Adrenal gland (tissue), 5 donors: ENCODE results near the gene BUB1B.

ENCODE experiments used
- POLR2A ChIP-seq, 2 donors: fragments of 450-650 bp; IDR thresholded peaks; one replicate each; pipeline ENCODE4 v1.6.1; 2017; ENCODE audit warnings: antibody characterized with exemption in 2 of 2, mild to moderate bottlenecking in 2 of 2, moderate library complexity in 1 of 2
- TF ChIP-seq, protein P1 (sequence below), 6 experiments: fragments of 450-650 bp in 4 of 6; fragments of 200-600 bp in 2 of 6; sonication (generic) in 1 of 6; IDR thresholded peaks; 1 replicate in 5 of 6; 2 replicates in 1 of 6; pipeline versions ENCODE4 v1.5.1 to v1.8.0; 2016 to 2021; ENCODE audit warnings: antibody characterized with exemption in 6 of 6, mild to moderate bottlenecking in 2 of 6, moderate library complexity in 1 of 6
- donor health status: DM: no; HTN: no; CAD: no.

- no peak for TF ChIP-seq POLR2A (IDR thresholded peaks at IDR 0.05)
- TF ChIP-seq, protein P1, sequence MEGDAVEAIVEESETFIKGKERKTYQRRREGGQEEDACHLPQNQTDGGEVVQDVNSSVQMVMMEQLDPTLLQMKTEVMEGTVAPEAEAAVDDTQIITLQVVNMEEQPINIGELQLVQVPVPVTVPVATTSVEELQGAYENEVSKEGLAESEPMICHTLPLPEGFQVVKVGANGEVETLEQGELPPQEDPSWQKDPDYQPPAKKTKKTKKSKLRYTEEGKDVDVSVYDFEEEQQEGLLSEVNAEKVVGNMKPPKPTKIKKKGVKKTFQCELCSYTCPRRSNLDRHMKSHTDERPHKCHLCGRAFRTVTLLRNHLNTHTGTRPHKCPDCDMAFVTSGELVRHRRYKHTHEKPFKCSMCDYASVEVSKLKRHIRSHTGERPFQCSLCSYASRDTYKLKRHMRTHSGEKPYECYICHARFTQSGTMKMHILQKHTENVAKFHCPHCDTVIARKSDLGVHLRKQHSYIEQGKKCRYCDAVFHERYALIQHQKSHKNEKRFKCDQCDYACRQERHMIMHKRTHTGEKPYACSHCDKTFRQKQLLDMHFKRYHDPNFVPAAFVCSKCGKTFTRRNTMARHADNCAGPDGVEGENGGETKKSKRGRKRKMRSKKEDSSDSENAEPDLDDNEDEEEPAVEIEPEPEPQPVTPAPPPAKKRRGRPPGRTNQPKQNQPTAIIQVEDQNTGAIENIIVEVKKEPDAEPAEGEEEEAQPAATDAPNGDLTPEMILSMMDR (IDR thresholded peaks at IDR 0.05), result no peak
Observed at GRCh38 chr15:40162552-40162951, 1.7 kb downstream of the BUB1B start.
